GM21423 (cell line): Measurements from ENCODE around the gene TEX53.
A peak's percentile ranks its signal among the peaks of the same experiment; 100 is the strongest.

Experiments
- ATAC-seq: cut with Tn5 transposase; IDR thresholded peaks from one replicate; pipeline ENCODE4 v1.9.1; 2021; ENCODE audit warnings: mild to moderate bottlenecking, moderate library complexity; ENCODE audit not compliant: unreplicated experiment

Gene TEX53

GRCh38 chr9:114607671-114608524, 49.7 kb downstream of the TEX53 start:
- ATAC-seq: peak; percentile 42

GRCh38 chr9:114606597-114607207, 50.9 kb downstream of the TEX53 start:
- ATAC-seq: no peak
